H1 (cell line): ENCODE measurements around the gene DNAH10. TPM values are rescaled to one million over a fixed set of nuclear protein-coding genes. Genes with fewer than 3 reads are reported as not detected.

Source experiments
- HDAC2 ChIP-seq, 2 experiments: fragments of 300-600 bp in 1 of 2; sonication (generic) in 1 of 2; IDR thresholded peaks; 2 replicates each; pipeline ENCODE4 v1.6.1; 2011 to 2012; ENCODE audit warnings: low read depth in 2 of 2, low read length in 2 of 2, mild to moderate bottlenecking in 2 of 2, moderate library complexity in 2 of 2, borderline replicate concordance in 1 of 2, inconsistent platforms in 1 of 2
- KDM4A ChIP-seq: IDR thresholded peaks from one replicate; pipeline ENCODE4 v1.7.1; 2012; ENCODE audit warnings: low read depth, mild to moderate bottlenecking, moderate library complexity, low read length, inconsistent platforms; ENCODE audit not compliant: severe bottlenecking
- YY1 ChIP-seq: IDR thresholded peaks from 2 replicates; pipeline ENCODE4 v1.6.1; 2011; ENCODE audit warnings: low read depth, mild to moderate bottlenecking, low read length
- polyA plus RNA-seq, 7 experiments: library from polyadenylated mRNA; depleted of rRNA in 3 of 7; stranded (reverse) in 5 of 7; unstranded in 2 of 7; fragments of >200 nt in 5 of 7; fragments of 200-250 nt in 2 of 7; gene quantifications; 1 replicate in 5 of 7; 2 replicates in 1 of 7; 4 replicates in 1 of 7; pipeline versions ENCODE4 v1.2.1 to v1.2.3, GENCODE V29; 2011 to 2013; ENCODE audit warnings: missing spikeins in 2 of 7, mixed read lengths in 2 of 7
- total RNA-seq: library from RNA; stranded (reverse); fragmentation: NEBNext Ultra II Directional; extraction: Animal tissue kit (Norgen Biotek cat#: 25700); gene quantifications from 2 replicates; pipeline ENCODE4 v1.2.1, GENCODE V29; 2021

The DNAH10 gene
- total and polyA plus RNA-seq, 2 of the 8 experiments (the other 6 are each of a cell fraction or from before 2014, with no cell fraction given): 0.02 to 0.24 TPM

GRCh38 chr12:123910057-123910456 lies 148.0 kb downstream of the DNAH10 start (continued):
- TF ChIP-seq HDAC2 (IDR thresholded peaks at IDR 0.05; ENCODE audit: borderline replicate concordance in 1 of 2, low read depth in 2 of 2, low read length in 2 of 2): no peak
- TF ChIP-seq YY1: no peak
- TF ChIP-seq KDM4A: no peak
